ENCODE data around the gene LRG1.

GRCh38 chr19:4521170-4521887 lies 18.5 kb downstream of the LRG1 start:
- TF ChIP-seq CTCF (IDR thresholded peaks at IDR 0.05; ENCODE audit: low read depth, low read length) (no peak), EZH2phosphoT487 (IDR thresholded peaks at IDR 0.05; ENCODE audit: low read depth) (no peak)

All from OCI-LY3 (cell line).